Measurements from ENCODE around the gene DSC1.
"Not testable (repeated sequence)": the region's sequence is repeated elsewhere in the genome, so short reads cannot be mapped to it uniquely, and the experiment has no call there.

Gene DSC1

DNA sequence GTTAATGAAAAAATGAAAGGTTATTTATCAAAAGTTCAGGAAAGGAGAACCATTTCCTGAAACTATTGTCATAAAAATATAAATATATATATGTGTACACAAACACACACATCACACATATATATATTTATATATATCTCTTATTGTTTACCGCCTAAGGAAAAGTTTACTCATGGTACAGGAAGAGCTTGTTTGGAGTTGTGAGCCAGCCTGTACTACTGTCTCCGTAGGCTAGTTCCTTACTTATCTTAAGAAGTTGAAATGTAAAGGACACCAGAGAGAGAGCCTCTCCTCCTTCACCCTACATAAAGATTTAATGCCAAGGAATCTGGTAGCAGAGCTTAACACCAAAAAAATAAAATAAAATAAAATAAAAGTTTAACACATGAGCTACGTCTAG, 19.6 kb downstream of the DSC1 start:
- no peak overlapping the region for H3K27ac ChIP-seq
- no peak for DNase-seq (ENCODE audit: low spot score)
- CTCF ChIA-PET: interaction anchor here (0.7 kb wide), 1 partner anchor 268 kb away, joined by 3 read pairs; no protein-coding TSS in a partner anchor
- POLR2A ChIA-PET (ENCODE audit: low non-redundant PET): no interaction called here
- TF ChIP-seq, protein P1, sequence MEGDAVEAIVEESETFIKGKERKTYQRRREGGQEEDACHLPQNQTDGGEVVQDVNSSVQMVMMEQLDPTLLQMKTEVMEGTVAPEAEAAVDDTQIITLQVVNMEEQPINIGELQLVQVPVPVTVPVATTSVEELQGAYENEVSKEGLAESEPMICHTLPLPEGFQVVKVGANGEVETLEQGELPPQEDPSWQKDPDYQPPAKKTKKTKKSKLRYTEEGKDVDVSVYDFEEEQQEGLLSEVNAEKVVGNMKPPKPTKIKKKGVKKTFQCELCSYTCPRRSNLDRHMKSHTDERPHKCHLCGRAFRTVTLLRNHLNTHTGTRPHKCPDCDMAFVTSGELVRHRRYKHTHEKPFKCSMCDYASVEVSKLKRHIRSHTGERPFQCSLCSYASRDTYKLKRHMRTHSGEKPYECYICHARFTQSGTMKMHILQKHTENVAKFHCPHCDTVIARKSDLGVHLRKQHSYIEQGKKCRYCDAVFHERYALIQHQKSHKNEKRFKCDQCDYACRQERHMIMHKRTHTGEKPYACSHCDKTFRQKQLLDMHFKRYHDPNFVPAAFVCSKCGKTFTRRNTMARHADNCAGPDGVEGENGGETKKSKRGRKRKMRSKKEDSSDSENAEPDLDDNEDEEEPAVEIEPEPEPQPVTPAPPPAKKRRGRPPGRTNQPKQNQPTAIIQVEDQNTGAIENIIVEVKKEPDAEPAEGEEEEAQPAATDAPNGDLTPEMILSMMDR (conservative IDR thresholded peaks at IDR 0.05; ENCODE audit: low read depth): no peak

DNA sequence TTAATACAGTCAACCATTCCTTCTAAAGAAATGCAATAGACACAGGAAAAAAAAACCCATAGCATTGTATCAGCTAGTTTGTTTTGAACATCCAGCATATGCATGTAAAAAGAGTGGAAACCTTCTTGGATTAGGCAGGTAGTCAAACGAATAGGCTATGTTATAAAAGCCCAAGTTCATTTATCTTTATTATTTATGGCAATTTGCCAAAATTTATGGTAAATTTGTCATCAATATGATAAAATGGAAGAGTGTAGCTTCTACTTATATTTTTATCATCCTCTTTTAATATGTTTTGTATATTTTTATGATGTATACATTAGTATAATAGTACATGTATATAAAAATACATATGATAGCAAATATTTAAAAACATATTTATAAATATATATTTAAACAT, 23.9 kb downstream of the DSC1 start:
- CTCF ChIA-PET: no interaction called here
- TF ChIP-seq, protein P1 (conservative IDR thresholded peaks at IDR 0.05; ENCODE audit: low read depth): no peak
- POLR2A ChIA-PET (ENCODE audit: low non-redundant PET): no interaction called here
- no peak for DNase-seq (ENCODE audit: low spot score)
- no peak overlapping the region for H3K27ac ChIP-seq

- ChIA-PET CTCF (no interaction called here), POLR2A (ENCODE audit: low non-redundant PET) (no interaction called here)
- no peak overlapping the region for H3K27ac ChIP-seq
- no peak for DNase-seq (ENCODE audit: low spot score)
- TF ChIP-seq, protein P1 (conservative IDR thresholded peaks at IDR 0.05; ENCODE audit: low read depth): no peak
Observed at GRCh38 chr18:31134988-31135529, 27.6 kb downstream of the DSC1 start.

DNA sequence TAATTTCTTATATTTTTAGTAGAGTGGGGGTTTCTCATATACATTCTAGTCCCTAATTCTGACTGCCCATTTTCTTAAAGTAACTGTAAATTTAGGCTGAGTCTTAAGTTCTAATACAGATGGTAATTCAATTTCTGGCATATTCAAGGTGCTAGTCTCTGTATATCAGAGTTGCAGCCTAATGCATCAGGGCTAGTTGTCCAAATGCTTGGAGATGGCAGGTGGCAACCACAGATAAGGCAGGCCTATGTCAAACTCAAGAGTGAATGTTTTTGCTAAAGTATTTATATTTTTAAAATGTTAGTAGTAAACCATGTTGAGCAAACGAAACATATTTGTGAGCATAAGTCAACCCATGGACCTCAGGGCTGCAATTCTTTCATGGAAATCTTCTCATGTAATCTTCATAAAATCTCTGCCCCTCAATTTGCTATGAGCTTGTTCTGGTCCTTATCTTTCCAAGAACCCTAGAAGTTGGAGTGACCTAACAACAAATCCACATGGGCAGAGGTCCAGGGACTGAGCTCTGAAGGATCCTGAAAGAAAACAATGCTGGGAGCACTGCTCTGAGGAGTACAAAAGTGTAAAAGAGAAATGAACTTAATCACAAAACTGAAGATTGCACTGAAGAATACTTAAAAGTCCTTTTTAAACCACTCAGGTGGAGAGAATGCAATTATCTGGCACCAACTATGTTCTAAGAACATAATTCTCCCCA, 33.1 kb downstream of the DSC1 start:
- POLR2A ChIA-PET (ENCODE audit: low non-redundant PET): no interaction called here
- TF ChIP-seq, protein P1 (conservative IDR thresholded peaks at IDR 0.05; ENCODE audit: low read depth): no peak
- CTCF ChIA-PET: no interaction called here
- no peak for DNase-seq (ENCODE audit: low spot score)
- no peak overlapping the region for H3K27ac ChIP-seq

DNA sequence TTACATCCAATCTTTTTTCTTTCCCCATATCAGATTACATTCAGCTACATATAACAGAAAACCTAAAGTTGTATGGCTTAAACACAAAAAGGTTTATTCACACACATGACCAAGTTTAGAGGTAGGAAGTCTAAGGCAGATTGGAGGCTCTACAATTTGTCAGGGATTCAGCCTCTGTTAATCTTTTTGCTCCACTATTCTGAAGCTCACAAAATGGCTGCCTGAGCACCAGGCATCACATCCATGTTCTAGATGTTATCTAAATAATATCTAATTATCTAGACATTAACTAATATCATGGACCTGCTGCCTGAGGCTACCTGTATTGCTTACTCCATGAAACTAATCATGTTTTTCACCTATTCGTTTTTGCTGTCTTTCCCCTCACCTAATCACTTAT, 36.8 kb downstream of the DSC1 start:
- no peak overlapping the region for H3K27ac ChIP-seq
- TF ChIP-seq, protein P1 (conservative IDR thresholded peaks at IDR 0.05; ENCODE audit: low read depth): no peak
- no peak for DNase-seq (ENCODE audit: low spot score)
- ChIA-PET POLR2A (ENCODE audit: low non-redundant PET) (no interaction called here), CTCF (no interaction called here)

GRCh38 chr18:31123125-31123524, 39.5 kb downstream of the DSC1 start:
- POLR2A ChIA-PET (ENCODE audit: low non-redundant PET): interaction anchor here (0.6 kb wide), 1 partner anchor 23 kb away, joined by 3 read pairs; no protein-coding TSS in a partner anchor
- H3K27ac ChIP-seq; CTCF ChIA-PET; DNase-seq (ENCODE audit: low spot score): not testable (repeated sequence)

DNA sequence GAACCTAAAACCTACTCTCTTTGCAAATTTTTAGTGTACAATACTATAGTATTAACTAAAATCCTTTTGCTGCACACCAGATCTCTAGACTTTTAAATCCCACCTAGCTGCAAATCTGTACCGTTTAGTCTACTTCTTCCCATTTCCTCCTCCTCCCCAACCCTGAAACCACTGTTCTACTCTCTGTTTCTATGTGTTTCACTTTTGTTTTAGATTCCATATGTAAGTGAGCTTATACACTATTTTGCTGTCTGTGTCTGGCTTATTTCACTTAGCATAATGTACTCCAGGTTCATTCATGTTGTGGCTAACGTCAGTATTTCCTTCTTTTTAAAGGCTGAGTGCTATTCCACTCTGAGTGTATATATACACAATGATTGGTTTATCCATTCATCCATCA, 42.1 kb downstream of the DSC1 start:
- CTCF ChIA-PET: no interaction called here
- POLR2A ChIA-PET (ENCODE audit: low non-redundant PET): no interaction called here
- H3K27ac ChIP-seq: no peak overlapping the region
- DNase-seq (ENCODE audit: low spot score): no peak
- TF ChIP-seq, protein P1 (conservative IDR thresholded peaks at IDR 0.05; ENCODE audit: low read depth): no peak
